Kidney (tissue), 14 donors: ENCODE data around the gene HOXD1. TPM values are rescaled to one million over a fixed set of nuclear protein-coding genes. Genes with fewer than 3 reads are reported as not detected.

Source experiments
- DNase-seq, 5 donors: peaks; one replicate each; pipeline ENCODE4 v3.0.0-alpha.2; 2013 to 2020
- FAIRE-seq: peaks from 2 replicates; lab custom pipeline; 2012; peaks lifted over from hg19 to GRCh38; lab: Jason Lieb, UNC
- H3K27ac ChIP-seq, 2 donors: one replicate each; pipeline ENCODE4 v1.7.0; 2013; ENCODE audit warnings: low read depth in 2 of 2, low read length in 2 of 2, inconsistent platforms in 1 of 2
- H3K27me3 ChIP-seq: one replicate; pipeline ENCODE4 v1.7.1; 2013; ENCODE audit warnings: low read length, inconsistent platforms; ENCODE audit not compliant: control insufficient read depth, insufficient read depth
- H3K36me3 ChIP-seq, 3 donors: one replicate each; pipeline versions ENCODE4 v1.7.0 to v1.7.1; 2013; ENCODE audit warnings: low read length in 3 of 3, control low read depth in 1 of 3, inconsistent platforms in 1 of 3; ENCODE audit not compliant: insufficient read depth in 3 of 3, control insufficient read depth in 2 of 3
- H3K4me1 ChIP-seq, 3 donors: one replicate each; pipeline versions ENCODE4 v1.7.0 to v1.7.1; 2013; ENCODE audit warnings: low read length in 3 of 3, inconsistent platforms in 1 of 3, low read depth in 1 of 3; ENCODE audit not compliant: control insufficient read depth in 2 of 3, insufficient read depth in 2 of 3
- H3K4me3 ChIP-seq, 3 donors: one replicate each; pipeline versions ENCODE4 v1.7.0 to v1.8.1; 2013; ENCODE audit warnings: low read length in 3 of 3, control low read depth in 1 of 3, inconsistent platforms in 1 of 3
- H3K9ac ChIP-seq, 3 donors: one replicate each; pipeline versions ENCODE4 v1.7.0 to v1.7.1; 2013; ENCODE audit warnings: low read length in 3 of 3, control low read depth in 1 of 3, inconsistent platforms in 1 of 3
- H3K9me3 ChIP-seq, 3 donors: one replicate each; pipeline versions ENCODE4 v1.7.0 to v1.7.1; 2013; ENCODE audit warnings: low read length in 3 of 3, control low read depth in 1 of 3, inconsistent platforms in 1 of 3; ENCODE audit not compliant: control insufficient read depth in 2 of 3, insufficient read depth in 1 of 3
- CTCF ChIP-seq: IDR thresholded peaks from 3 replicates; pipeline ENCODE4 v1.5.1; 2012; ENCODE audit warnings: mild to moderate bottlenecking, moderate library complexity, borderline replicate concordance; ENCODE audit not compliant: insufficient read depth; ENCODE audit errors: extremely low read depth
- intact Hi-C: fragments of 100-400 bp; cut with DNase I; formaldehyde crosslinking; loops from one replicate; pipeline ENCODE4 v1.11.1; 2022
- polyA plus RNA-seq: library from polyadenylated mRNA; stranded (reverse); fragments of 350-450 nt; fragmentation: Illumina TruSeq; extraction: RNeasy Lipid Tissue Mini Kit (QIAGEN cat#74804); gene quantifications from one replicate; pipeline ENCODE4 v1.2.3, GENCODE V29; 2014; ENCODE audit warnings: low read depth, low replicate concordance; ENCODE audit not compliant: insufficient read depth
- total RNA-seq: library from RNA; stranded (reverse); fragmentation: NEBNext Ultra II Directional; extraction: Animal tissue kit (Norgen Biotek cat#: 25700); gene quantifications from one replicate; pipeline ENCODE4 v1.2.1, GENCODE V29; 2021
- donor health status: control.
- donor health status: control.
- donor health status: control.
- donor health status: control.
- donor health status: control.
- donor health status: DM: yes; HTN: yes; CAD: no.
- donor health status: Normal renal cell carcinoma (clear cell type).

Gene HOXD1
- total and polyA plus RNA-seq, 2 donors from 2014 or later = 4.3 to 11.3 TPM

- Histone ChIP-seq H3K4me1 (peaks cover 0 to 5% (median 2%) of the 10 kb centered on the region in 3 donors), H3K9ac (peak overlapping the region in 2 of 3 donors; percentile 54 to 67), H3K36me3 (peaks cover 0 to 3% (median 1%) of the 10 kb centered on the region in 3 donors), H3K27me3 (no peaks in the 10 kb centered on the region), H3K9me3 (no peaks in the 10 kb centered on the region), H3K27ac (peak overlapping the region; percentile 90 to 95), H3K4me3 (peak overlapping the region in 2 of 3 donors; percentile 38 to 65)
- FAIRE-seq (no peak), DNase-seq (peak in 3 of 5 donors; percentile 30 to 71 (median 35))
- intact Hi-C loops = no loop called here
- no peak for TF ChIP-seq CTCF
Measured at GRCh38 chr2:176159663-176160250, 28.7 kb upstream of the HOXD1 start.

GRCh38 chr2:176160251-176160985 lies 28.1 kb upstream of the HOXD1 start:
- no peak for TF ChIP-seq CTCF
- DNase-seq = peak; percentile 77 to 87 (median 84)
- H3K27ac ChIP-seq = peak overlapping the region; percentile 90 to 95
- peaks cover 0 to 2% (median 1%) of the 10 kb centered on the region in 3 donors for H3K4me1 ChIP-seq
- intact Hi-C loops = no loop called here
- H3K27me3 ChIP-seq = no peaks in the 10 kb centered on the region
- H3K9me3 ChIP-seq = no peaks in the 10 kb centered on the region
- no peak for FAIRE-seq
- H3K36me3 ChIP-seq = no peaks in the 10 kb centered on the region
- peak overlapping the region in 2 of 3 donors; percentile 30 to 65 for H3K4me3 ChIP-seq
- peak overlapping the region in 2 of 3 donors; percentile 54 to 94 for H3K9ac ChIP-seq

GRCh38 chr2:176160986-176161824 lies 27.3 kb upstream of the HOXD1 start:
- no peaks in the 10 kb centered on the region for H3K27me3 ChIP-seq
- H3K4me3 ChIP-seq = peak overlapping the region; percentile 30 to 65 (median 61)
- peak overlapping the region; percentile 90 to 95 for H3K27ac ChIP-seq
- H3K4me1 ChIP-seq = peaks cover 3 to 8% (median 4%) of the 10 kb centered on the region in 3 donors
- H3K9me3 ChIP-seq = no peaks in the 10 kb centered on the region
- peak overlapping the region; percentile 21 to 94 (median 88) for H3K9ac ChIP-seq
- no peak for TF ChIP-seq CTCF
- DNase-seq = peak in 4 of 5 donors; percentile 56 to 66 (median 60)
- intact Hi-C loops = no loop called here
- FAIRE-seq = no peak
- H3K36me3 ChIP-seq = no peaks in the 10 kb centered on the region
